Choroid plexus epithelial cell (primary cell): ENCODE measurements around the gene HOXC5.

Experiments
- DNase-seq: peaks from one replicate; pipeline ENCODE4 v3.0.0-alpha.2; 2010; ENCODE audit warnings: low read depth
- H3K4me3 ChIP-seq: 2 replicates; pipeline ENCODE4 v1.5.1; 2011; ENCODE audit warnings: low read depth, mild to moderate bottlenecking, control low read depth, low read length, moderate library complexity
- CTCF ChIP-seq: conservative IDR thresholded peaks from 2 replicates; pipeline ENCODE4 v1.5.1; 2011; ENCODE audit warnings: low read depth, mild to moderate bottlenecking, control low read depth, inconsistent platforms, low read length, moderate library complexity

HOXC5 gene

GRCh38 chr12:54033980-54034784 lies 1.3 kb downstream of the HOXC5 start:
- DNase-seq: no peak
- no peak overlapping the region for H3K4me3 ChIP-seq
- TF ChIP-seq CTCF: no peak

GRCh38 chr12:54034785-54035310 lies 2.0 kb downstream of the HOXC5 start:
- no peak for DNase-seq
- H3K4me3 ChIP-seq: no peak overlapping the region
- TF ChIP-seq CTCF: no peak

- no peak overlapping the region for H3K4me3 ChIP-seq
Observed at GRCh38 chr12:54035568-54036264, 2.9 kb downstream of the HOXC5 start.

GRCh38 chr12:54036620-54037359 lies 3.9 kb downstream of the HOXC5 start:
- DNase-seq: no peak
- H3K4me3 ChIP-seq: no peak overlapping the region
- no peak for TF ChIP-seq CTCF

More at GRCh38 chr12:54035568-54036264, 2.9 kb downstream of the HOXC5 start:
- no peak for DNase-seq
- no peak for TF ChIP-seq CTCF

- no peak overlapping the region for H3K4me3 ChIP-seq
- DNase-seq: no peak
- no peak for TF ChIP-seq CTCF
Observed at GRCh38 chr12:54037360-54038283, 4.8 kb downstream of the HOXC5 start.

- DNase-seq: no peak
Observed at GRCh38 chr12:54038284-54038870, 5.5 kb downstream of the HOXC5 start.

More at GRCh38 chr12:54038284-54038870, 5.5 kb downstream of the HOXC5 start:
- TF ChIP-seq CTCF: no peak
- H3K4me3 ChIP-seq: no peak overlapping the region
